SK-N-MC (cell line): ENCODE measurements around the gene TSHZ1.

Experiments
- EZH2 ChIP-seq: fragments of 200-600 bp; sonication (generic); IDR thresholded peaks from one replicate; pipeline ENCODE4 v1.6.1; 2017; ENCODE audit warnings: antibody characterized with exemption
- FOXP2 ChIP-seq: optimal IDR thresholded peaks from 2 replicates; pipeline ENCODE3; 2011; ENCODE audit warnings: mild to moderate bottlenecking, moderate library complexity; ENCODE audit not compliant: insufficient read depth; ENCODE audit errors: extremely low read length, control extremely low read depth
- POLR2AphosphoS5 ChIP-seq: IDR thresholded peaks from 2 replicates; pipeline ENCODE4 v1.6.1; 2012; ENCODE audit warnings: mild to moderate bottlenecking, low read depth, low read length, borderline replicate concordance

DNA sequence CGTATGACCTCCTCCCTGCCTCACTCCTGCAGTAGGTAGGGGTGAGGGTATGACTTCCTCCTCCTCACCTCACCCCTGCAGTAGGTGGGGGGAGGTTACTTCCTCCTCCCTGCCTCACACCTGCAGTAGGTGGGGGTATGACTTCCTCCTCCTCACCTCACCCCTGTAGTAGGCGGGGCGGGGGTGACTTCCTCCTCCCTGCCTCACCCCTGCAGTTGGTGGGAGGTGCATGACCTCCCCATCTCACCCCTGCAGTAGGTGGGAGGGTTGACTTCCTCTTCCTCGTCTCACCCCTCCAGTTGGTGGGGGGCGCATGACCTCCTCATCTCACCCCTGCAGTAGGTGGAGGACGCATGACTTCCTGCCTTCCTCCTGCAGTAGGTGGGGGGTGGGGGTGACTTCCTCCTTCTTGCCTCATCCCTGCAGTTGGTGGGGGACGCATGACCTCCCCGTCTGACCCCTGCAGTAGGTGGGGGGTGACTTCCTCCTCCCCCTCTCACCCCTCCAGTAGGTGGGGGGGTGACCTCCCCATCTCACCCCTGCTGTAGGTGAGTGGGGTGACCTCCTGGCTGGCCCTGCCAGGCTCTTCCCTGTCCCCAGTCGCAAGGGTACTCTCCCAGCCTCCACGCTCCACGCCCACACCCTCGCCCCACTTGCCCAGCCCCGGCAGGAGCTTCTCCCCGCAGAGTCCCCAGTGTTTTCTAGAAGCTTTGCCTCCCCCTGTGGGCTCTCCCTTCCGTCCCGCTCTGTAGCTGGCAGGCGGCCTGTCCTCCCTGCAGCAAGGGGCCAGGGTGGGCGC lies 39.3 kb downstream of the TSHZ1 start:
- no peak for TF ChIP-seq EZH2
- no peak for TF ChIP-seq POLR2AphosphoS5
- no peak for TF ChIP-seq FOXP2
